IPS-NIHi11 (cell line): ENCODE results near the gene ACVRL1.

ENCODE experiments used
- DNase-seq: peaks from one replicate; pipeline ENCODE4 v3.0.0; 2012; ENCODE audit warnings: mixed read lengths, low spot score

Gene ACVRL1

GRCh38 chr12:51963477-51963876 lies 56.2 kb downstream of the ACVRL1 start:
- no peak for DNase-seq

- DNase-seq = no peak
These were observed 62.3 kb downstream of the ACVRL1 start for GRCh38 chr12:51969643-51970042.

- DNase-seq = peak; percentile 73
These were observed 63.8 kb downstream of the ACVRL1 start for GRCh38 chr12:51970904-51971646.

- DNase-seq = no peak
These were observed 64.5 kb downstream of the ACVRL1 start for GRCh38 chr12:51971679-51972421.

- no peak for DNase-seq
These were observed 65.1 kb downstream of the ACVRL1 start for GRCh38 chr12:51972422-51972812.

- DNase-seq = no peak
These were observed 65.6 kb downstream of the ACVRL1 start for GRCh38 chr12:51972849-51973273.
